H1 (cell line): ENCODE results near the gene LRRC23. TPM values are rescaled to one million over a fixed set of nuclear protein-coding genes. Genes with fewer than 3 reads are reported as not detected.

Source experiments
- ASH2L ChIP-seq: fragments of 200-600, 300-600 bp; sonication (generic); IDR thresholded peaks from one replicate; pipeline ENCODE4 v1.7.1; 2017; ENCODE audit warnings: low read length
- EGR1 ChIP-seq: IDR thresholded peaks from 2 replicates; pipeline ENCODE4 v1.6.1; 2011; ENCODE audit warnings: low read depth, low read length, borderline replicate concordance
- EP300 ChIP-seq, 2 experiments: IDR thresholded peaks; 1 replicate in 1 of 2; 2 replicates in 1 of 2; pipeline ENCODE4 v1.6.1; 2011 to 2012; ENCODE audit warnings: low read depth in 2 of 2, low read length in 2 of 2, mild to moderate bottlenecking in 2 of 2, borderline replicate concordance in 1 of 2, inconsistent platforms in 1 of 2, moderate library complexity in 1 of 2
- EZH2 ChIP-seq: fragments of 200-600 bp; sonication (generic); IDR thresholded peaks from 2 replicates; pipeline ENCODE4 v1.7.1; 2012; ENCODE audit warnings: low read depth, mild to moderate bottlenecking, moderate library complexity, low read length, inconsistent platforms; ENCODE audit not compliant: severe bottlenecking
- HDAC6 ChIP-seq: IDR thresholded peaks from one replicate; pipeline ENCODE4 v1.7.1; 2012; ENCODE audit warnings: low read depth, mild to moderate bottlenecking, inconsistent platforms, low read length, moderate library complexity
- POLR2AphosphoS5 ChIP-seq: IDR thresholded peaks from 2 replicates; pipeline ENCODE4 v1.6.1; 2011; ENCODE audit warnings: low read depth, low read length
- TAF1 ChIP-seq: IDR thresholded peaks from 2 replicates; pipeline ENCODE4 v1.6.1; 2011; ENCODE audit warnings: mild to moderate bottlenecking, low read depth, low read length
- TAF7 ChIP-seq: optimal IDR thresholded peaks from 2 replicates; pipeline ENCODE3; 2011; ENCODE audit warnings: low read depth, mild to moderate bottlenecking, inconsistent platforms, low read length, moderate library complexity, borderline replicate concordance
- polyA plus RNA-seq, 7 experiments: library from polyadenylated mRNA; depleted of rRNA in 3 of 7; stranded (reverse) in 5 of 7; unstranded in 2 of 7; fragments of >200 nt in 5 of 7; fragments of 200-250 nt in 2 of 7; gene quantifications; 1 replicate in 5 of 7; 2 replicates in 1 of 7; 4 replicates in 1 of 7; pipeline versions ENCODE4 v1.2.1 to v1.2.3, GENCODE V29; 2011 to 2013; ENCODE audit warnings: missing spikeins in 2 of 7, mixed read lengths in 2 of 7
- total RNA-seq: library from RNA; stranded (reverse); fragmentation: NEBNext Ultra II Directional; extraction: Animal tissue kit (Norgen Biotek cat#: 25700); gene quantifications from 2 replicates; pipeline ENCODE4 v1.2.1, GENCODE V29; 2021
- TF ChIP-seq, protein P1 (sequence below): fragments of 300-600 bp; sonication (generic); IDR thresholded peaks from 2 replicates; pipeline ENCODE4 v1.7.1; 2012; ENCODE audit warnings: low read length, moderate library complexity, mild to moderate bottlenecking, inconsistent platforms; ENCODE audit not compliant: insufficient replicate concordance

LRRC23 gene
- total and polyA plus RNA-seq, 2 of the 8 experiments (the other 6 are each of a cell fraction or from before 2014, with no cell fraction given) = 2.5 to 3.6 TPM

DNA sequence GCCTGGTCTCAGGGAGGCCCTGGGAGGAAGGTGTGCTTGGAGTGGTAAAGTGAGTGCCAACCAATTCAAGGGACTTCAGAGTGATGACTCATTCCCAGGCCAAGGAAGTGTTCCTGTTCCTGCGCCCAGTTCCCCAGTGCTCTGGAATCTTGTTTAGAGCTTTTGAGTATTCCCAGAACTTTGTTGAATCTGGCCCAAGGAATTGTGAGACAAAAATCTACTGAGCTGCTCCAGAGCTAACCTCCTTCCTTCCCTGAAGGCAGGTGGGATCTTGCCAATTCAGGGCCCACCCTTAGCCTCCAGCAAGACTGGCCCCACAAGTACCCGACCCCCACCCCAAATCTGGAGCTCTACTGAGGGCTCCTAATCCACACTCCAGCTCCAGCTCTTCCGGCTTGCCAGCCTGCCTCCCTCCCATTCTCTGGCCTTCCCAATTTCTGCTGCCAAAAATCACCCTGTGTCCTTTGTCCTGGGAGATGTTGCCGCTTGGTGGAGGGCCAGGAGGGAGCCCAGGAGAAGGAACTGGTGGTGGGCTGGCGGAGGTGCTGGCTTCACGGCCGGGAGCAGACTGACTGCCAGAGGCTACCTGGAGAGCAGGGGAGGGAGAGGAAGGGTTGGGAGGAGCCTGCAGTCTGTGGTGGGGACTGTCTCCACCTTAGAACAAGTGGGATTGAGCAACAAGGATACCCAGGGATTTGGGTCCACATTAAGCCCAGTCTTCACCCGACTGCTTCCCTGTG lies 21.1 kb downstream of the LRRC23 start (continued):
- TF ChIP-seq, protein P1, sequence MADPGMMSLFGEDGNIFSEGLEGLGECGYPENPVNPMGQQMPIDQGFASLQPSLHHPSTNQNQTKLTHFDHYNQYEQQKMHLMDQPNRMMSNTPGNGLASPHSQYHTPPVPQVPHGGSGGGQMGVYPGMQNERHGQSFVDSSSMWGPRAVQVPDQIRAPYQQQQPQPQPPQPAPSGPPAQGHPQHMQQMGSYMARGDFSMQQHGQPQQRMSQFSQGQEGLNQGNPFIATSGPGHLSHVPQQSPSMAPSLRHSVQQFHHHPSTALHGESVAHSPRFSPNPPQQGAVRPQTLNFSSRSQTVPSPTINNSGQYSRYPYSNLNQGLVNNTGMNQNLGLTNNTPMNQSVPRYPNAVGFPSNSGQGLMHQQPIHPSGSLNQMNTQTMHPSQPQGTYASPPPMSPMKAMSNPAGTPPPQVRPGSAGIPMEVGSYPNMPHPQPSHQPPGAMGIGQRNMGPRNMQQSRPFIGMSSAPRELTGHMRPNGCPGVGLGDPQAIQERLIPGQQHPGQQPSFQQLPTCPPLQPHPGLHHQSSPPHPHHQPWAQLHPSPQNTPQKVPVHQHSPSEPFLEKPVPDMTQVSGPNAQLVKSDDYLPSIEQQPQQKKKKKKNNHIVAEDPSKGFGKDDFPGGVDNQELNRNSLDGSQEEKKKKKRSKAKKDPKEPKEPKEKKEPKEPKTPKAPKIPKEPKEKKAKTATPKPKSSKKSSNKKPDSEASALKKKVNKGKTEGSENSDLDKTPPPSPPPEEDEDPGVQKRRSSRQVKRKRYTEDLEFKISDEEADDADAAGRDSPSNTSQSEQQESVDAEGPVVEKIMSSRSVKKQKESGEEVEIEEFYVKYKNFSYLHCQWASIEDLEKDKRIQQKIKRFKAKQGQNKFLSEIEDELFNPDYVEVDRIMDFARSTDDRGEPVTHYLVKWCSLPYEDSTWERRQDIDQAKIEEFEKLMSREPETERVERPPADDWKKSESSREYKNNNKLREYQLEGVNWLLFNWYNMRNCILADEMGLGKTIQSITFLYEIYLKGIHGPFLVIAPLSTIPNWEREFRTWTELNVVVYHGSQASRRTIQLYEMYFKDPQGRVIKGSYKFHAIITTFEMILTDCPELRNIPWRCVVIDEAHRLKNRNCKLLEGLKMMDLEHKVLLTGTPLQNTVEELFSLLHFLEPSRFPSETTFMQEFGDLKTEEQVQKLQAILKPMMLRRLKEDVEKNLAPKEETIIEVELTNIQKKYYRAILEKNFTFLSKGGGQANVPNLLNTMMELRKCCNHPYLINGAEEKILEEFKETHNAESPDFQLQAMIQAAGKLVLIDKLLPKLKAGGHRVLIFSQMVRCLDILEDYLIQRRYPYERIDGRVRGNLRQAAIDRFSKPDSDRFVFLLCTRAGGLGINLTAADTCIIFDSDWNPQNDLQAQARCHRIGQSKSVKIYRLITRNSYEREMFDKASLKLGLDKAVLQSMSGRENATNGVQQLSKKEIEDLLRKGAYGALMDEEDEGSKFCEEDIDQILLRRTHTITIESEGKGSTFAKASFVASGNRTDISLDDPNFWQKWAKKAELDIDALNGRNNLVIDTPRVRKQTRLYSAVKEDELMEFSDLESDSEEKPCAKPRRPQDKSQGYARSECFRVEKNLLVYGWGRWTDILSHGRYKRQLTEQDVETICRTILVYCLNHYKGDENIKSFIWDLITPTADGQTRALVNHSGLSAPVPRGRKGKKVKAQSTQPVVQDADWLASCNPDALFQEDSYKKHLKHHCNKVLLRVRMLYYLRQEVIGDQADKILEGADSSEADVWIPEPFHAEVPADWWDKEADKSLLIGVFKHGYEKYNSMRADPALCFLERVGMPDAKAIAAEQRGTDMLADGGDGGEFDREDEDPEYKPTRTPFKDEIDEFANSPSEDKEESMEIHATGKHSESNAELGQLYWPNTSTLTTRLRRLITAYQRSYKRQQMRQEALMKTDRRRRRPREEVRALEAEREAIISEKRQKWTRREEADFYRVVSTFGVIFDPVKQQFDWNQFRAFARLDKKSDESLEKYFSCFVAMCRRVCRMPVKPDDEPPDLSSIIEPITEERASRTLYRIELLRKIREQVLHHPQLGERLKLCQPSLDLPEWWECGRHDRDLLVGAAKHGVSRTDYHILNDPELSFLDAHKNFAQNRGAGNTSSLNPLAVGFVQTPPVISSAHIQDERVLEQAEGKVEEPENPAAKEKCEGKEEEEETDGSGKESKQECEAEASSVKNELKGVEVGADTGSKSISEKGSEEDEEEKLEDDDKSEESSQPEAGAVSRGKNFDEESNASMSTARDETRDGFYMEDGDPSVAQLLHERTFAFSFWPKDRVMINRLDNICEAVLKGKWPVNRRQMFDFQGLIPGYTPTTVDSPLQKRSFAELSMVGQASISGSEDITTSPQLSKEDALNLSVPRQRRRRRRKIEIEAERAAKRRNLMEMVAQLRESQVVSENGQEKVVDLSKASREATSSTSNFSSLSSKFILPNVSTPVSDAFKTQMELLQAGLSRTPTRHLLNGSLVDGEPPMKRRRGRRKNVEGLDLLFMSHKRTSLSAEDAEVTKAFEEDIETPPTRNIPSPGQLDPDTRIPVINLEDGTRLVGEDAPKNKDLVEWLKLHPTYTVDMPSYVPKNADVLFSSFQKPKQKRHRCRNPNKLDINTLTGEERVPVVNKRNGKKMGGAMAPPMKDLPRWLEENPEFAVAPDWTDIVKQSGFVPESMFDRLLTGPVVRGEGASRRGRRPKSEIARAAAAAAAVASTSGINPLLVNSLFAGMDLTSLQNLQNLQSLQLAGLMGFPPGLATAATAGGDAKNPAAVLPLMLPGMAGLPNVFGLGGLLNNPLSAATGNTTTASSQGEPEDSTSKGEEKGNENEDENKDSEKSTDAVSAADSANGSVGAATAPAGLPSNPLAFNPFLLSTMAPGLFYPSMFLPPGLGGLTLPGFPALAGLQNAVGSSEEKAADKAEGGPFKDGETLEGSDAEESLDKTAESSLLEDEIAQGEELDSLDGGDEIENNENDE = no peak
- TF ChIP-seq TAF1 = peak; percentile 22; the same call in 1 of the 2 replicates
- TF ChIP-seq EGR1 = peak; percentile 47; the same call in 1 of the 2 replicates
- peak; percentile 38 for TF ChIP-seq ASH2L
- peak; percentile 68 for TF ChIP-seq POLR2AphosphoS5
- no peak for TF ChIP-seq EZH2
- no peak for TF ChIP-seq HDAC6
- TF ChIP-seq EP300 (IDR thresholded peaks at IDR 0.05; ENCODE audit: borderline replicate concordance in 1 of 2, low read depth in 2 of 2, low read length in 2 of 2) = no peak; a peak in 1 of 3 replicates
- peak; percentile 31 for TF ChIP-seq TAF7
